K562 (cell line): Measurements from ENCODE around the gene C19orf67. TPM values are rescaled to one million over a fixed set of nuclear protein-coding genes. Genes with fewer than 3 reads are reported as not detected.

Experiments
- ATAC-seq: fragments of 200-7000 bp; cut with Tn5 transposase; 3 replicates; pipeline ENCODE4 v1.9.1; 2020; ENCODE audit warnings: moderate library complexity
- BruUV-seq: library from RNA; stranded (reverse); fragments of 400-500 nt; replicated peaks from 2 replicates; lab custom pipeline; 2021; lab: Mats Ljungman, UMichigan
- CTCF ChIA-PET: fragments of 300-600 bp; formaldehyde crosslinking; extraction: SDS; loops from one replicate; lab custom pipeline; 2021; ENCODE audit warnings: low intra/inter-chr PET ratio; lab: Yijun Ruan, JAX
- POLR2A ChIA-PET: fragments of 300-600, 350-650 bp; sonication (Branson Sonifier 250); formaldehyde crosslinking; extraction: SDS; loops from one replicate; lab custom pipeline; 2021; ENCODE audit warnings: antibody characterized with exemption, inconsistent platforms; lab: Yijun Ruan, JAX
- DNase-seq, 4 experiments: peaks; one replicate each; pipeline versions ENCODE4 v3.0.0 to v3.0.0-alpha.2; 2011 to 2018; ENCODE audit warnings: low spot score in 3 of 4, mixed read lengths in 3 of 4; ENCODE audit errors: extremely low read depth in 1 of 4
- FAIRE-seq: peaks from 2 replicates; lab custom pipeline; 2011; peaks lifted over from hg19 to GRCh38; lab: Jason Lieb, UNC
- H2AFZ ChIP-seq: 2 replicates; pipeline ENCODE4 v1.6.0; 2011; ENCODE audit warnings: low read depth, low read length, control low read depth, inconsistent platforms
- H3K27ac ChIP-seq: fragments of 200-600 bp; 3 replicates; pipeline ENCODE4 v1.8.0; 2011; ENCODE audit warnings: low read depth, mild to moderate bottlenecking, control low read depth, inconsistent platforms, low read length, moderate library complexity, mixed read lengths; ENCODE audit errors: extremely low read depth
- H3K27me3 ChIP-seq, 2 experiments: fragments of 300-600 bp in 1 of 2; 2 replicates in 1 of 2; 3 replicates in 1 of 2; pipeline versions ENCODE4 v1.6.0 to v1.8.0; 2011; ENCODE audit warnings: inconsistent platforms in 2 of 2, low read length in 2 of 2, mild to moderate bottlenecking in 1 of 2, mixed read lengths in 1 of 2, moderate library complexity in 1 of 2; ENCODE audit not compliant: control insufficient read depth in 2 of 2, insufficient read depth in 2 of 2
- H3K36me3 ChIP-seq: fragments of 300-600 bp; 3 replicates; pipeline ENCODE4 v1.8.0; 2011; ENCODE audit warnings: mild to moderate bottlenecking, low read length, inconsistent platforms; ENCODE audit not compliant: control insufficient read depth, insufficient read depth
- H3K4me1 ChIP-seq, 2 experiments: fragments of 200-600 bp in 1 of 2; replicated peaks in 1 of 2; 2 replicates in 1 of 2; 3 replicates in 1 of 2; pipeline versions ENCODE4 v1.5.1 to v1.8.0; 2011; ENCODE audit warnings: inconsistent platforms in 2 of 2, low read length in 2 of 2, mild to moderate bottlenecking in 1 of 2, mixed read lengths in 1 of 2, moderate library complexity in 1 of 2; ENCODE audit not compliant: control insufficient read depth in 2 of 2, insufficient read depth in 2 of 2
- H3K4me2 ChIP-seq: 2 replicates; pipeline ENCODE4 v1.6.1; 2011; ENCODE audit warnings: low read length, control low read depth, inconsistent platforms, mixed read lengths; ENCODE audit not compliant: insufficient read depth
- H3K4me3 ChIP-seq: fragments of 200-600 bp; sonication (generic), shearing (Covaris generic); 2 replicates; pipeline ENCODE4 v1.5.1; 2016; ENCODE audit warnings: control low read depth, inconsistent platforms
- H3K79me2 ChIP-seq: fragments of 200-600 bp; 3 replicates; pipeline ENCODE4 v1.8.0; 2011; ENCODE audit warnings: low read length, inconsistent platforms; ENCODE audit not compliant: control insufficient read depth, insufficient read depth
- H3K9ac ChIP-seq, 2 experiments: 2 replicates each; pipeline versions ENCODE4 v1.6.0 to v1.6.1; 2011; ENCODE audit warnings: low read depth in 2 of 2, low read length in 2 of 2, control low read depth in 1 of 2, inconsistent platforms in 1 of 2, mild to moderate bottlenecking in 1 of 2, mixed read lengths in 1 of 2; ENCODE audit not compliant: insufficient read depth in 1 of 2
- H3K9me1 ChIP-seq: one replicate; pipeline ENCODE4 v1.6.0; 2011; ENCODE audit warnings: inconsistent platforms, mild to moderate bottlenecking, low read length, moderate library complexity; ENCODE audit not compliant: control insufficient read depth, insufficient read depth
- H3K9me3 ChIP-seq: replicated peaks from 2 replicates; pipeline ENCODE4 v1.5.1; 2011; ENCODE audit warnings: low read depth, low read length, inconsistent platforms; ENCODE audit not compliant: control insufficient read depth, insufficient read depth
- H4K20me1 ChIP-seq: replicated peaks from 2 replicates; pipeline ENCODE4 v1.6.1; 2011; ENCODE audit warnings: low read length, inconsistent platforms, mixed read lengths; ENCODE audit not compliant: control insufficient read depth, insufficient read depth
- ARNT ChIP-seq, 2 experiments: fragments of 450-650 bp; IDR thresholded peaks; 2 replicates each; pipeline ENCODE4 v1.6.1; 2016; ENCODE audit warnings: mild to moderate bottlenecking in 1 of 2
- CBFA2T3 ChIP-seq: fragments of 450-650 bp; IDR thresholded peaks from 2 replicates; pipeline ENCODE4 v1.6.1; 2017
- FOXO4 ChIP-seq: fragments of 450-650 bp; formaldehyde crosslinking; IDR thresholded peaks from 2 replicates; pipeline ENCODE4 v1.4.0; 2020; ENCODE audit warnings: mild to moderate bottlenecking, moderate library complexity
- FUS ChIP-seq: fragments of 200-400 bp; formaldehyde crosslinking; optimal IDR thresholded peaks from 2 replicates; pipeline ENCODE3; 2017; ENCODE audit warnings: low read depth, low read length
- LEF1 ChIP-seq: fragments of 450-650 bp; IDR thresholded peaks from 2 replicates; pipeline ENCODE4 v1.6.1; 2016; ENCODE audit warnings: mild to moderate bottlenecking
- MTA3 ChIP-seq: fragments of 450-650 bp; formaldehyde crosslinking; IDR thresholded peaks from 2 replicates; pipeline ENCODE4 v1.6.1; 2017; ENCODE audit warnings: mild to moderate bottlenecking, borderline replicate concordance
- NFE2L1 ChIP-seq: fragments of 450-650 bp; IDR thresholded peaks from 2 replicates; pipeline ENCODE4 v1.6.1; 2016; ENCODE audit warnings: missing genetic modification characterization, low read depth, mild to moderate bottlenecking, missing compliant biosample characterization, moderate library complexity, borderline replicate concordance
- NONO ChIP-seq, 2 experiments: fragments of 200-400 bp in 1 of 2; fragments of 450-650 bp in 1 of 2; formaldehyde crosslinking in 1 of 2; IDR thresholded peaks; 2 replicates each; pipeline ENCODE4 v1.6.1; 2017; ENCODE audit warnings: low read depth in 2 of 2, mild to moderate bottlenecking in 2 of 2, moderate library complexity in 2 of 2, low read length in 1 of 2
- PHB2 ChIP-seq: fragments of 450-650 bp; IDR thresholded peaks from 2 replicates; pipeline ENCODE4 v1.6.1; 2017; ENCODE audit warnings: low read depth
- RBM34 ChIP-seq: fragments of 200-400 bp; formaldehyde crosslinking; IDR thresholded peaks from 2 replicates; pipeline ENCODE4 v1.6.1; 2018; ENCODE audit warnings: low read length, borderline replicate concordance; ENCODE audit not compliant: insufficient read depth
- TCF3 ChIP-seq: sonication (generic); formaldehyde crosslinking; IDR thresholded peaks from 2 replicates; pipeline ENCODE4 v1.4.0; 2020; ENCODE audit warnings: mild to moderate bottlenecking, missing genetic modification reagents
- ZKSCAN3 ChIP-seq: fragments of 250-450 bp; sonication (Bioruptor Pico); IDR thresholded peaks from 2 replicates; pipeline ENCODE4 v1.4.0; 2020
- ZMIZ1 ChIP-seq, 2 experiments: fragments of 150-350 bp in 1 of 2; IDR thresholded peaks; 2 replicates each; pipeline ENCODE4 v1.6.1; 2012 to 2016; ENCODE audit warnings: low read depth in 2 of 2, low read length in 2 of 2, mild to moderate bottlenecking in 1 of 2, moderate library complexity in 1 of 2
- ZNF398 ChIP-seq: fragments of 250-450 bp; sonication (Bioruptor Pico); IDR thresholded peaks from 2 replicates; pipeline ENCODE4 v1.8.0; 2021; ENCODE audit warnings: moderate library complexity, mild to moderate bottlenecking, inconsistent platforms
- WGBS: fragments of 100-300 bp; shearing (Covaris generic); methylation state at CpG from one replicate; pipeline ENCODE4 v1.1.6; 2016; ENCODE audit warnings: low coverage, mixed read lengths; ENCODE audit not compliant: insufficient coverage; ENCODE audit errors: missing lambda C conversion rate; 5-methylcytosine and 5-hydroxymethylcytosine counted together
- in situ Hi-C: fragments of 300-500 bp; cut with MboI; formaldehyde crosslinking; loops from 4 replicates; pipeline ENCODE4 v1.15.0; 2018; ENCODE audit warnings: inconsistent platforms, mixed read lengths
- intact Hi-C: fragments of 100-400 bp; cut with micrococcal nuclease; formaldehyde crosslinking; loops from 2 replicates; pipeline ENCODE4 v1.14.2; 2022
- polyA plus RNA-seq, 8 experiments: library from polyadenylated mRNA; depleted of rRNA in 4 of 8; stranded (reverse) in 5 of 8; unstranded in 3 of 8; fragments of >200 nt; fragmentation: Nextera tagmentation in 2 of 8; fragmentation: Illumina TruSeq in 1 of 8; extraction: Ambion mirVana in 2 of 8; extraction: Trizol in 1 of 8; gene quantifications; 2 replicates each; pipeline versions ENCODE4 v1.2.1 to v1.2.3, GENCODE V29; 2011 to 2014; ENCODE audit warnings: inconsistent platforms in 1 of 8, missing spikeins in 1 of 8
- total RNA-seq, 7 experiments: library from RNA; depleted of rRNA in 6 of 7; stranded (reverse); fragments of >200 nt in 6 of 7; fragmentation: Illumina TruSeq in 2 of 7; extraction: Trizol in 2 of 7; gene quantifications; 2 replicates each; pipeline versions ENCODE4 v1.2.1 to v1.2.3, GENCODE V29; 2011 to 2021; ENCODE audit warnings: low replicate concordance in 1 of 7

The C19orf67 gene
- total and polyA plus RNA-seq, 9 of the 15 experiments (the other 6 are each of a cell fraction or from before 2014, with no cell fraction given) = 0.29 to 1.8 (median 0.51) TPM; not detected in 3

- Histone ChIP-seq H3K4me1 (peaks cover 15 to 20% of the 10 kb centered on the region in 2 experiments; a peak in 4 of 5 replicates), H3K9ac (no peak overlapping the region), H3K79me2 (no peaks in the 10 kb centered on the region; the same call in 2 of the 3 replicates), H3K27me3 (no peaks in the 10 kb centered on the region), H3K27ac (no peak overlapping the region), H3K9me3 (no peaks in the 10 kb centered on the region), H3K4me3 (no peak overlapping the region), H3K9me1 (no peaks in the 10 kb centered on the region), H3K36me3 (peaks cover 51% of the 10 kb centered on the region), H3K4me2 (no peak overlapping the region), H4K20me1 (no peaks in the 10 kb centered on the region), H2AFZ (no peak overlapping the region)
- WGBS = 65% methylated on average over 6 of the region's 6 CpGs
- in situ Hi-C loops (no loop called here), intact Hi-C loops (no loop called here)
- ChIA-PET POLR2A (interaction anchor here (1.3 to 2.0 kb wide), 2 partner anchors 9 to 13 kb away, joined by 5 to 9 read pairs; partner anchors contain the start of gene ASF1B), CTCF (no interaction called here)
- no peak for TF ChIP-seq ZNF398
- no peak for TF ChIP-seq NFE2L1 (tag)
- TF ChIP-seq TCF3 = peak; percentile 27; the same call in 1 of the 2 replicates
- no peak for TF ChIP-seq FOXO4 (CRISPR knock-in tag)
- TF ChIP-seq MTA3 = no peak
- TF ChIP-seq LEF1 = no peak
- no peak for TF ChIP-seq ZMIZ1 (IDR thresholded peaks at IDR 0.05; ENCODE audit: low read depth in 2 of 2, low read length in 2 of 2)
- no peak for TF ChIP-seq ARNT (IDR thresholded peaks at IDR 0.05)
- TF ChIP-seq RBM34 = no peak
- TF ChIP-seq PHB2 = no peak
- TF ChIP-seq ZKSCAN3 (CRISPR knock-in tag) = no peak
- TF ChIP-seq NONO (IDR thresholded peaks at IDR 0.05; ENCODE audit: low read depth in 2 of 2, low read length in 1 of 2) = no peak
- TF ChIP-seq FUS = no peak
- TF ChIP-seq CBFA2T3 = peak; percentile 48
- FAIRE-seq = no peak
- no peak for DNase-seq
- BruUV-seq = no TSS peak
- ATAC-seq = no peak
These were observed 37.3 kb upstream of the C19orf67 start for GRCh38 chr19:14122924-14123323.
